Uterus (tissue), 2 donors: ENCODE data around the gene PLSCR5.

Source experiments
- POLR2A ChIP-seq, 2 donors: fragments of 450-650 bp; IDR thresholded peaks; one replicate each; pipeline ENCODE4 v1.6.1; 2016; ENCODE audit warnings: antibody characterized with exemption in 2 of 2, mild to moderate bottlenecking in 1 of 2, moderate library complexity in 1 of 2
- TF ChIP-seq, protein P1 (sequence below), 4 experiments: fragments of 200-600 bp in 2 of 4; fragments of 450-650 bp in 2 of 4; sonication (generic) in 2 of 4; IDR thresholded peaks; one replicate each; pipeline ENCODE4 v1.5.1; 2016 to 2019; ENCODE audit warnings: antibody characterized with exemption in 4 of 4, mild to moderate bottlenecking in 2 of 4, moderate library complexity in 1 of 4

DNA sequence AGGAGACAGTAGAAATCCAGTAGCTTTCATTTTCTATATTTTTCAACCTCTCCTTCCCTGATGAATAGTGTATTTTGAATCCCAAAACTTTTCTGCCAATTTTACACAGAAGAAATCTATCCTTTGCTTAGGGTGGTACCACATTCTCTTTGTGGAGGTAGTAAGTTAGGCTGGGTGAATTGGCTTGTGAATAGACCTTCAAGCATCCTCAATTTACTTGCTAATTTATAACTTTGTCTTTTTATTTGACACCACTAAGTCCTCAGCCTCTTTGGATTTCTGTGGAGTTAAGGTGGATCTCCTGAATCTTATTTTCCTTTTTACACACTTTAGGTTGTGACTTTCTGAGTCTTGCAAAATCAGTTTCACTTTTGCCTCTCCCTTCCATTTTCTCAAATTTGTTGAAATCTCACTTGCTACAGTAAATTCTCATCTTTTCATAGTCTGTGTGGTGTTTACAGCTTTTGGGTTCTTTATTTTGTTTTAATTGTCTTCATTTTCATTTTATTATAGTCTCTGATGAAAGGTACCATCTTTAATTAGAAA is 55.0 kb downstream of the PLSCR5 start:
- TF ChIP-seq, protein P1, sequence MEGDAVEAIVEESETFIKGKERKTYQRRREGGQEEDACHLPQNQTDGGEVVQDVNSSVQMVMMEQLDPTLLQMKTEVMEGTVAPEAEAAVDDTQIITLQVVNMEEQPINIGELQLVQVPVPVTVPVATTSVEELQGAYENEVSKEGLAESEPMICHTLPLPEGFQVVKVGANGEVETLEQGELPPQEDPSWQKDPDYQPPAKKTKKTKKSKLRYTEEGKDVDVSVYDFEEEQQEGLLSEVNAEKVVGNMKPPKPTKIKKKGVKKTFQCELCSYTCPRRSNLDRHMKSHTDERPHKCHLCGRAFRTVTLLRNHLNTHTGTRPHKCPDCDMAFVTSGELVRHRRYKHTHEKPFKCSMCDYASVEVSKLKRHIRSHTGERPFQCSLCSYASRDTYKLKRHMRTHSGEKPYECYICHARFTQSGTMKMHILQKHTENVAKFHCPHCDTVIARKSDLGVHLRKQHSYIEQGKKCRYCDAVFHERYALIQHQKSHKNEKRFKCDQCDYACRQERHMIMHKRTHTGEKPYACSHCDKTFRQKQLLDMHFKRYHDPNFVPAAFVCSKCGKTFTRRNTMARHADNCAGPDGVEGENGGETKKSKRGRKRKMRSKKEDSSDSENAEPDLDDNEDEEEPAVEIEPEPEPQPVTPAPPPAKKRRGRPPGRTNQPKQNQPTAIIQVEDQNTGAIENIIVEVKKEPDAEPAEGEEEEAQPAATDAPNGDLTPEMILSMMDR (IDR thresholded peaks at IDR 0.05), result no peak
- no peak for TF ChIP-seq POLR2A (IDR thresholded peaks at IDR 0.05)
